Chondrocyte (in vitro differentiated cells): ENCODE measurements around the gene RFX7. TPM values are rescaled to one million over a fixed set of nuclear protein-coding genes. Genes with fewer than 3 reads are reported as not detected.

Experiments used
- DNase-seq: peaks from one replicate; pipeline ENCODE4 v3.0.0; 2021; ENCODE audit warnings: mixed read lengths, low spot score
- H3K27ac Mint-ChIP-seq: one replicate; pipeline ENCODE4 v1.8.0; 2021; ENCODE audit warnings: mild to moderate bottlenecking, moderate library complexity, mixed read lengths; ENCODE audit not compliant: unreplicated experiment
- H3K27me3 Mint-ChIP-seq: 2 replicates; pipeline ENCODE4 v1.8.0; 2021; ENCODE audit warnings: low read depth, mixed read lengths
- H3K36me3 Mint-ChIP-seq: 2 replicates; pipeline ENCODE4 v1.8.0; 2021; ENCODE audit warnings: low read depth, mixed read lengths
- H3K4me1 Mint-ChIP-seq: 2 replicates; pipeline ENCODE4 v1.8.0; 2021; ENCODE audit warnings: low read depth, mild to moderate bottlenecking, mixed read lengths
- H3K4me3 Mint-ChIP-seq: one replicate; pipeline ENCODE4 v1.8.0; 2021; ENCODE audit warnings: mild to moderate bottlenecking, moderate library complexity, mixed read lengths; ENCODE audit not compliant: unreplicated experiment
- H3K9me3 Mint-ChIP-seq: 2 replicates; pipeline ENCODE4 v1.8.0; 2021; ENCODE audit warnings: low read depth, mixed read lengths
- long read RNA-seq: library from polyadenylated mRNA; stranded (forward); transcript quantifications from one replicate; pipeline ENCODE4 v2.0.0, GENCODE V29; 2021
- total RNA-seq: library from RNA; stranded (reverse); gene quantifications from 3 replicates; pipeline ENCODE4 v1.2.1, GENCODE V29; 2021
- TF ChIP-seq, protein P1 (sequence below): fragments of 200-600 bp; sonication (generic); IDR thresholded peaks from 2 replicates; pipeline ENCODE4 v1.5.0; 2021; ENCODE audit warnings: antibody characterized with exemption, mild to moderate bottlenecking, moderate library complexity

The RFX7 gene
- 17.6 to 20.5 TPM (median 17.8 TPM) in 3 replicates for total RNA-seq
- long read RNA-seq, partial matches to known transcripts, result 0 of 3 reads
- long read RNA-seq, other reads (novel, unspliced or antisense), result 3 of 3 reads

DNA sequence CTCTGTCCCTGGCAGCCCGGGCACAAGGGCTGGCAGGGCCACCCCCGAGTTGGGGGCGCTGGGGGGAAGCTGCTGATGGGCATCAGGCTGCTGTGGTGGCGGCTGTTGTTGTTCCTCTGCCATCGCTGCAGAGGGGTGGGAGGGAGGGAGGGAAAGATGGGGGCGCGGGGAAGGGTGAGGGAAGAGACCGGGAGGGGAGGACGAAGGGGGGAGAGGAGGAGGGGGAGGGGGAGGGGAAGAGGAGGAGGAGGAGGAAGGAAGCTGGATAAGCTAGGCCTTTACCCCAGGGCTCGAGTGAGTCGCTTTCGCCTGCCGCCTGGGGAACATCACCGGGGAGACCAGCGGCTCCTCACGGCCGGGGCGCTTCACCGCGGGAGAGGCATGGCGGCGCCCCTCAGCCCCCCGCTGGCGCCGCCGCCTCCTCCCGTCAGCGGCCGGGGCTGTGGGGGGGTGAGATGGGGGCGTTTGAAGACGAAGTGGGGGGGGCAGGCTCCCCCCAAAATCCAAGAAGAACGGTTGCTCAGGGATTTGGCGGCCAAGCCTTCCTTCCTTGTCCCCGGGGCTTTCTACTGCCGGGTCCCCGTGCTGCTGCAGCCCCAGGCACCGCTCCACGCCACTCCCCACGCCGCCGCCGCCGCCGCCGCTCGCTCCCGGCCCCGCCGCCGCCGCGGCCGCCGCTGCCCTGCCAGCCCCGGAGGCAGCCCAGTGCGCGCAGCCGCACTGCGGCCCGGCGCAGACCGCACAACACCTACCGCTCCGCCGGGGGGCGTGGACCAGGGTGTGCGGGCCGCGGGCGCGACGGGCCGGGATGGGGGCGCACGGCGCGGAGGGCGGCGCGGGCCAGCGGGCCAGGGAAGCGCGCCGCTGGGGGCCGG is at the start of gene RFX7:
RFX7 (minus strand) TSS at position 717 of the 875 bp plus-strand sequence; CDS start at position 123, 594 bp downstream.
- peak; percentile 92 for DNase-seq
- Mint-ChIP-seq H3K9me3 (no peaks in the 10 kb centered on the region), H3K27ac (peak within 1 kb of the TSS; percentile 83), H3K4me3 (peak within 1 kb of the TSS; percentile 90), H3K4me1 (peaks cover 48% of the 10 kb centered on the region), H3K27me3 (no peaks in the 10 kb centered on the region), H3K36me3 (no peaks in the 10 kb centered on the region)
- TF ChIP-seq, protein P1, sequence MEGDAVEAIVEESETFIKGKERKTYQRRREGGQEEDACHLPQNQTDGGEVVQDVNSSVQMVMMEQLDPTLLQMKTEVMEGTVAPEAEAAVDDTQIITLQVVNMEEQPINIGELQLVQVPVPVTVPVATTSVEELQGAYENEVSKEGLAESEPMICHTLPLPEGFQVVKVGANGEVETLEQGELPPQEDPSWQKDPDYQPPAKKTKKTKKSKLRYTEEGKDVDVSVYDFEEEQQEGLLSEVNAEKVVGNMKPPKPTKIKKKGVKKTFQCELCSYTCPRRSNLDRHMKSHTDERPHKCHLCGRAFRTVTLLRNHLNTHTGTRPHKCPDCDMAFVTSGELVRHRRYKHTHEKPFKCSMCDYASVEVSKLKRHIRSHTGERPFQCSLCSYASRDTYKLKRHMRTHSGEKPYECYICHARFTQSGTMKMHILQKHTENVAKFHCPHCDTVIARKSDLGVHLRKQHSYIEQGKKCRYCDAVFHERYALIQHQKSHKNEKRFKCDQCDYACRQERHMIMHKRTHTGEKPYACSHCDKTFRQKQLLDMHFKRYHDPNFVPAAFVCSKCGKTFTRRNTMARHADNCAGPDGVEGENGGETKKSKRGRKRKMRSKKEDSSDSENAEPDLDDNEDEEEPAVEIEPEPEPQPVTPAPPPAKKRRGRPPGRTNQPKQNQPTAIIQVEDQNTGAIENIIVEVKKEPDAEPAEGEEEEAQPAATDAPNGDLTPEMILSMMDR, result peak; percentile 18

DNA sequence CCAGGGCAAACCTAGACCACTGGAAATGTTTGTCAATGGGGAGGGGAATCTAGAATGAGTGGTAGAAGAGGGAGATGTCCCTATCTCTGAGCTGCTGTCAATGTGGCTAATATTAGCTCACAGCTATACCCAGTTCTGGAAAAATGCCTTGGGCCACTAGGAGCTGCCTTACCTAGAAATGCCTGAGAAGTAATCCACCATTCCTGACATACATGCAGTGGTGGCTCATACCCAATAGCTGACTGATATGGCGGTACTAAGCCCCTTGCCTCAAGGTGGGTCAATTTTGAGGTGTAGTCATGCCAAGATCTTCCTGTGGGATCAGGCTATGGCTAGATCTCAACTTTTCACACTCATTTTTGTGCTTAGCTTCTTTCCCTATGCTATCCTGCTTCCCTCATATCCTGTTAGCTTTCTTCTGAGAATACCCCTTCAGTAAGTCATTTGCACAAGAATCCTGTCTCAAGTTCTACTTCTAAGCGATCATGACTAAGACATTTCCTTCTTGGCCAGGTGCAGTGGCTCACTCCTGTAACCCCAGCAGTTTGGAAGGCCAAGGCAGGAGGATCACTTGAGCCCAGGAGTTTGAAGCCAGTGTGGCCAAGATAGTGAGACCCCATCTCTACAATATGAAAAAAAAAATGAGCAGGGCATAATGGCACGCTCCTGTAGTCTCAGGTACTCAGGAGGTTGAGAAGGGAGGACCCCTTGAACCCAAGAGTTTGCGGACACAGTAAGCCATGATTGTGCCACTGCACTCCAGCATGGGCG is 49.1 kb upstream of the RFX7 start:
- TF ChIP-seq, protein P1, result no peak
- peaks cover 7% of the 10 kb centered on the region for H3K27me3 Mint-ChIP-seq
- H3K4me1 Mint-ChIP-seq, result no peaks in the 10 kb centered on the region
- DNase-seq, result no peak
- no peak overlapping the region for H3K27ac Mint-ChIP-seq
- peaks cover 11% of the 10 kb centered on the region for H3K9me3 Mint-ChIP-seq
- peaks cover 4% of the 10 kb centered on the region for H3K36me3 Mint-ChIP-seq
- no peak overlapping the region for H3K4me3 Mint-ChIP-seq

DNA sequence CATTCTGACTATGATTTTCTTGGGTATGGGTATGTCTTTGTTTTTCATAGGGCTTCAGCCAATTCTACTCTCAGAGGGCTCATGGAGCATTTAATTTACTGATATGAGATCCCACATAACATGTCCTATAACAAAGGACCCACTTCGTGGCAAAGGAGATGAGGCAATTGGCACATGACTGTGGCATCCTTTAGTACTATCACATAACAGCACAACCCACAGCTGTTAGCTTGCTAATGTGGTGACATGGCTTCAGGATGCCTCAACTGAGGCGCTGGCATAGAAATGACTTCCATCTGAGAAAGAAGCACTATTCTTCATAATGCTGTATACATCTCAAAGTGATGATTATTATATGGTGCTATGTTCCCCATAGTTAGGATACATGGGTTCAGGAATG is 48.1 kb upstream of the RFX7 start:
- H3K36me3 Mint-ChIP-seq, result peaks cover 4% of the 10 kb centered on the region
- H3K4me3 Mint-ChIP-seq, result no peak overlapping the region

GRCh38 chr15:56286213-56286612 is 42.5 kb upstream of the RFX7 start:
- H3K36me3 Mint-ChIP-seq, result peaks cover 4% of the 10 kb centered on the region
- H3K27ac Mint-ChIP-seq, result no peak overlapping the region
- DNase-seq, result no peak
- H3K9me3 Mint-ChIP-seq, result peaks cover 11% of the 10 kb centered on the region
- H3K4me3 Mint-ChIP-seq, result no peak overlapping the region
- peaks cover 24% of the 10 kb centered on the region for H3K27me3 Mint-ChIP-seq
- no peaks in the 10 kb centered on the region for H3K4me1 Mint-ChIP-seq
- TF ChIP-seq, protein P1, result no peak

More for the DNA sequence above, 48.1 kb upstream of the RFX7 start:
- Mint-ChIP-seq H3K4me1 (no peaks in the 10 kb centered on the region), H3K27ac (no peak overlapping the region), H3K9me3 (peaks cover 11% of the 10 kb centered on the region), H3K27me3 (peaks cover 7% of the 10 kb centered on the region)
- TF ChIP-seq, protein P1, result no peak
- DNase-seq, result no peak

DNA sequence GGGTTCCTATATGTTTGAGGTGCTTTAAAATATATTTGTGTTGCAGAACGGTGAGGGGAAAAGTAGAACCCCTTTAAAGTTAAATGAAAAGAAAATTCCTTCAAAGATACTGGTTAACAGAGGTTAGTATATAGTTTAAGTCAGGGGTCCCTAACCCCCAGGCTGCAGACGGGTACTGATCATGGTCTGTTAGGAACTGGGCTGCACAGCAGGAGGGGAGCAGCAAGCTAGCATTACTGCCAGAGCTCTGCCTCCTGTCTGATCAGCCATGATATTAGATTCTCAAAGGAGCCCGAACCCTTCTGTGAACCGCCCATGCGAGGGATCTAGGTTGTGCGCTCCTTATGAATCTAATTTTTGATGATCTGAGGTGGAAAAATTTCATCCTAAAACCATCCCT is 37.5 kb upstream of the RFX7 start:
- TF ChIP-seq, protein P1, result no peak
- Mint-ChIP-seq H3K4me3 (no peak overlapping the region), H3K27me3 (peaks cover 24% of the 10 kb centered on the region), H3K9me3 (peaks cover 8% of the 10 kb centered on the region), H3K27ac (no peak overlapping the region), H3K36me3 (no peaks in the 10 kb centered on the region), H3K4me1 (no peaks in the 10 kb centered on the region)
- no peak for DNase-seq
